K562 treated with DMSO at 1 percent for 12 hours (cell line): ENCODE results near the gene GLUD2. TPM values are rescaled to one million over a fixed set of nuclear protein-coding genes. Genes with fewer than 3 reads are reported as not detected.

ENCODE experiments used
- total RNA-seq: library from RNA; unstranded; fragments of 300-600 nt; gene quantifications from 2 replicates; pipeline ENCODE4 v1.2.3, GENCODE V29; 2022; ENCODE audit not compliant: insufficient read depth

The GLUD2 gene
- total RNA-seq, result 3.0 and 5.0 TPM in 2 replicates

DNA sequence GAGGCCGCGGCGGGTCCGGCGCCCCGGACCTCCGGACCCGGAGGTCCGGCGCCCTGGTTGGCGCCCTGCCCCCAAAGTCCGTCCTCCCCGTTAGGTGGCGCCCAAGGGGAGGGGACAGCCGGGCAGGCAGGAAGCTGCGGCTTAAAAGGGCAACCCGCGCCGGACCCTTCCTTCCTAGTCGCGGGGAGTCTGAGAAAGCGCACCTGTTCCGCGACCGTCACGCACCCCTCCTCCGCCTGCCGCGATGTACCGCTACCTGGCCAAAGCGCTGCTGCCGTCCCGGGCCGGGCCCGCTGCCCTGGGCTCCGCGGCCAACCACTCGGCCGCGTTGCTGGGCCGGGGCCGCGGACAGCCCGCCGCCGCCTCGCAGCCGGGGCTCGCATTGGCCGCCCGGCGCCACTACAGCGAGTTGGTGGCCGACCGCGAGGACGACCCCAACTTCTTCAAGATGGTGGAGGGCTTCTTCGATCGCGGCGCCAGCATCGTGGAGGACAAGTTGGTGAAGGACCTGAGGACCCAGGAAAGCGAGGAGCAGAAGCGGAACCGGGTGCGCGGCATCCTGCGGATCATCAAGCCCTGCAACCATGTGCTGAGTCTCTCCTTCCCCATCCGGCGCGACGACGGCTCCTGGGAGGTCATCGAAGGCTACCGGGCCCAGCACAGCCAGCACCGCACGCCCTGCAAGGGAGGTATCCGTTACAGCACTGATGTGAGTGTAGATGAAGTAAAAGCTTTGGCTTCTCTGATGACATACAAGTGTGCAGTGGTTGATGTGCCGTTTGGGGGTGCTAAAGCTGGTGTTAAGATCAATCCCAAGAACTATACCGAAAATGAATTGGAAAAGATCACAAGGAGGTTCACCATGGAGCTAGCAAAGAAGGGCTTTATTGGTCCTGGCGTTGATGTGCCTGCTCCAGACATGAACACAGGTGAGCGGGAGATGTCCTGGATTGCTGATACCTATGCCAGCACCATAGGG, at the start of gene GLUD2:
TSS of gene GLUD2 (plus strand) at position 170 of the 979 bp plus-strand sequence. CDS start at position 245, 75 bp downstream.

Other genes starting within 250 kb of the GLUD2 start
- 2.4 and 4.8 TPM in 2 replicates for gene CT47B1, start 171.7 kb upstream of the GLUD2 start, total RNA-seq
- not detected in 2 replicates for gene CT47A11, start 110.5 kb upstream of the GLUD2 start, total RNA-seq
- gene CT47A10, start 105.6 kb upstream of the GLUD2 start, total RNA-seq, result not detected in 2 replicates
- not detected in 2 replicates for gene CT47A9, start 100.7 kb upstream of the GLUD2 start, total RNA-seq
- not detected in 2 replicates for gene CT47A8, start 95.9 kb upstream of the GLUD2 start, total RNA-seq
- not detected in 2 replicates for gene CT47A7, start 91.0 kb upstream of the GLUD2 start, total RNA-seq
- gene CT47A6, start 86.1 kb upstream of the GLUD2 start, total RNA-seq, result not detected in 2 replicates
- gene CT47A5, start 81.3 kb upstream of the GLUD2 start, total RNA-seq, result not detected in 2 replicates
- gene CT47A4, start 76.4 kb upstream of the GLUD2 start, total RNA-seq, result not detected in 2 replicates
- gene CT47A3, start 71.5 kb upstream of the GLUD2 start, total RNA-seq, result not detected in 2 replicates
- not detected in 2 replicates for gene CT47A2, start 66.7 kb upstream of the GLUD2 start, total RNA-seq
- gene CT47A1, start 61.9 kb upstream of the GLUD2 start, total RNA-seq, result not detected in 2 replicates